Embryonic facial prominence (tissue), 1 donor: ENCODE results near the gene DROSHA.
"Not testable (repeated sequence)": the region's sequence is repeated elsewhere in the genome, so short reads cannot be mapped to it uniquely, and the experiment has no call there.

Source experiments
- DNase-seq: peaks from one replicate; pipeline ENCODE4 v3.0.0-alpha.2; 2016; ENCODE audit errors: extremely low spot score

Gene DROSHA

DNA sequence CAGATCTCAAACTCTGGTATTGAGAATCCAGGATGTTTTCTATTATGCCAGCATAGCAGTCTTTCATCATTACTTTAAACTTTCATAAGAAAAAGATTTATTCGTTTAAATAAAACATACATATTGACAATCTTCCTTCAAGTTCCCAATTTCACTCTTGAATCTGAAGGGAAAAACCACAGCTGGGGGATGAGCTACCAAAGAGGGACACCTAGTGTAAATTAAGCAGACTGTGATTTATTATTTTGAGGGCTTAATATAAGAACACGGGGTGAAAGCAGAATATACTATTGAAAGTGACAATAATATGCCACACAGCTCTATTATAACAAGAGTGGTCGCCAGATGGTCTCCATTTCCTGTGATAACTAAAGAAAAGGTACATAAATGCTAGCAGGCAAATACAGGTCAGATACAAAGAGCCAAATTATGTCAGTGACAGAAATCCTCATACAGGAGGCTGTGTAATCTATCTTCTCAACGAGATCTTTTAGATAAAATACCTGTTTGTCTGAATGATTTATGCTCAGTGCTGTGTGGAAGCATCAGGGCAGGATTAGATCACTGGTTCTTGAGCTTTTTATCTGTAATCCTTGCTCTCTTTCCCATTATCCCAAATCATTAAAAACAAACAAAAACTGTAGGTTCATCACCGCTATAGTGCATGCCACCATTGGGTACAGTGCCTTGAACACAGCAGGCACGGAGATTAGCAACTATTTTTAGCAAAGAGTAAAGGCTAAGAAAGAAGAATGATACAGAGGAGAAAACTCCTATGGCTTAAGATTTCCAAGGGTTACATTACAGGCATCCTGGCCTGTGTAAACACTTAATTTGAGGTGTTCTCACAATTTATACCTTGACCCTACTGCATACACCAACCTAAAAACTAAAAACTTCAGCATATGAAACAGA, 116.6 kb downstream of the DROSHA start:
- DNase-seq = no peak

DNA sequence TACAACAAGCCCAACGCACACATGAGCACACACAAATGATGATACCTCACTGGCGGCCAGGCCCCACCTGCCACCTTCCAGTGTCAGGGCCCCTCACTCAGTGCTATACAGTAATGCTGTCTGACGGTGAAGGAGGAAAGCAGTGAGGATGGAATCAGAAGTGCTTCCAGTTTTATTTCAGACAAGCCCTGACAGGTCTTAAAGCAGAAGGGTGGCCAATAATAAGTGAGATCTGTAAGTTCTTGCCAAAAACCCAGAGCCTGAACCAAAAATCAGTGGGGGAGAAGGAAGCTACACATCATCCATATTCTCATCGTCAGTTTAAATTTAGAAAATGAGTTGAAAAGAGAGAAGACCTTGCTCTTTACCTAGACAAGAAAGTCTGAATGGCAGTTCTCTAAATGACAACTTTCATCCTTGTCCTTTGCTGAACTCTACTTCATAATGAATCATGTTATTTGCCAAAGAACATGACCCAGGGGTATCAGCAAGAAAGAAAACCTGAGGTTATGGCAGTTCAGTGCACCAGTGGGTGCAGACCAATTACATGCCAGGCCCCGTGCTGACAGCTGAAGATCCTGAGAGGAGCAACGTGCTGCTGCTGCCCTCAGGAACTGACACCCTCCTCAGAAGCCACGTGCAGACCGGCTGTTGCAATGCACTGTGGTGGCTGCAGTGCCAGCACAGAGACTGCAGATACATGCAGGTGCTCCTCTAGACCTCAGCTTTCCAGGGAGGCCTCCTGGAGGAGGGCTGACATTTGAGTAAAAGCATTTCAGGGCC, 118.7 kb downstream of the DROSHA start:
- DNase-seq = no peak

DNA sequence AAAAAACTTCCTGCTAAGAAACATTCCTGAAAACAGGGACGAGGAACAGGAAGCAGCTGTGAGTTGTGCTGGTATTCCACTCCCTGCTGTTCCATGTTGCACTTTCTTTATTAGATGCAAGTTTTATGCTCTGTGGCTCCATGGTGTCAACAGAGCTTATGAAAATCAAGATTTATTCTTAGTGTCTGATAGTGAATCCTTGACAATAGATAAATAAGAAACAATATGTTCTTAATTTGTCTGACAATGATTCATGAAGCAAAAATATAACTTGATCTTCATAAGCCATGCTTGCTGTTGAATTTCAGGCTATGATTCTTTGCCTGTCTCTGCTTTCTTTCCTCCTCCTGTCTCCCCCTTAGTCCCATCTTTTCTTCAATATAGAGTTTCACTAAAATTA, 119.6 kb downstream of the DROSHA start:
- no peak for DNase-seq

DNA sequence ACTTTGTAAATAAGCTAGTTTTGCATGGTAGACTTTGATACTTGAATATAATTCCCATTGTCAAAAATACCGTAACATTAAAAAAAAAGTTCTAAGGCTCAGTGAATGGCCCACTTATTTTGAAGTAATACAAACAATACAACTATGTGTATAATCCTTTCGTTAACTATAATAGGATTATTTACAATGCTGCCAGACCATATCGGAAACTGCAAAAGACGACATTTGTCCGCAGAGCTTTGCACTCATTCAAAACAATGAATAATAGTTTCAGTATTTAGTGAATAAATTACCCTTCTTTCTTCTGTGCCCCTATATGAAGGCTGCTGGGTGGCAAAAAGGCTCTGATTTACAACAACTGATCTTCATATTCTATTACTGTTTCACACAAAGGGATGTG, 121.8 kb downstream of the DROSHA start:
- no peak for DNase-seq

DNA sequence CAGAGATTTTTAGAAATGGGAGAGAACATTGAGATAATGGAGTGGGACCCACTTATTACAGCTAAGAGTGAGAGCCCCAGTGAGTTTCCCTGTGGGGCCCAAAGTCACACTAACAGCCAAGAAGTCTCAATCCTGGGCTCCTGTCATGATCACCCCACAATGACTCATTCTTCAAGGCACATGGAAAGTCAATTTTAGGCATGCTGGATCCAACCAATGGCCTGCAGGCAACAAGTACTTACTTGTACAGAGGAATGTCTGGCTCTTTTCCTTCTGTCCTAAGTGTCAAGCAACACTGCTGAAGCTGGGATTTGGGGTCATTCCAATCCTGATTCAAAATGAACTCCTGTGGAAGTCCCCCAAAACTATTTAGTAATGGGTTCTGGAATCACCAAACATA, 123.1 kb downstream of the DROSHA start:
- DNase-seq = no peak

DNA sequence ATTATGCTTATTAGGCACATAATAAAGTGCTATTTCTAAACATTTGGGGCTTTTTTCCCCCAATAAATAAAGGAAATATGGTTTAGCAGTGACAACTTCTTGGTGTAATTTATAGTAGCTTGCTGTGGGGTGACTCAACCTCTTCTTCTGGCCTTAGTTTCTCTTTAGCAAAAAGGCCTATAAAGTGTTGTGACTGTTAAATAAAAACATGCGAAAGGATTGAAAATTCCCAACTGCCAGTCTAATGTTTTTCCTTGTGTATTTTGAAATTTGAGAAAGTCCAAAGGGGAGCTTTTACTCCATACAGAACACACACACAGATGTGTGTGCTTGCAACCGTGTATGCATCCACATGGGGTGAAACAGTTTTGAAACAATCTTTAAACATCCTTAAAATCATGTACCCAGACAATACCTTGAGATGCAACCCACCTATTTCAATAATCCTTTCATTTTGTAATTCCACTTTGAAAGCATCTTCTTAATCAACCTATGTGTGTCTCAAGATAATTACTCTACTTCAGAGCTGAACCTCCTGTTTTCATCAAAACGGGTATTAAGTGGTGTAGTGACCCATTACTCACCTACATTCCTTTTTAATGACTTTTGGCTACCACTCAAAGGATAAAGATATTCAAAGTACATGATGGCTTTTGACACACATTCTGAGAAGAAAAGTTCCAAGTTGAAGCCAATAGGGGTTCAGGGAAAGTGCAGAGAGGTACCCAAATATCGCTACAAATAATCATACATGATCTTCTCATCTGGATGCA, 123.8 kb downstream of the DROSHA start:
- no peak for DNase-seq

DNA sequence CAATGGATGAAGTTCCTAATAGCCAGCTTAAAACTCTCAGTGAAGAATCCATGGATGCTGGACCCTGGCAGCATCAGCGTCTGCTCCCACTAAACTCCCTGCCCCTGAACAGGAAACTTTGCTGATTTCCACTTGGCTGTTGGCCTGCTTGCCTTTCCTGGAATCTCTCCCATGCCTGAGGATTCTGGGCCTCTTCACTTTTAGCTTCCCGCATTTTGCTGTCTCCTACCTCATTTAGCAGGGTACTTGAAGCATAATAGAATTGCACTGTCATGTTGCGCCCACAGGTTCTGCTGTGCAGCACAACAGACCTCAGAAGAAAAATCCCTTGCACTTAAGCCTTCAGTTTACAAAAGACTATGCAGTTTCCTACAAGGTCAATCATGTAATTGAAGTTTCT, 127.6 kb downstream of the DROSHA start:
- DNase-seq = no peak

DNA sequence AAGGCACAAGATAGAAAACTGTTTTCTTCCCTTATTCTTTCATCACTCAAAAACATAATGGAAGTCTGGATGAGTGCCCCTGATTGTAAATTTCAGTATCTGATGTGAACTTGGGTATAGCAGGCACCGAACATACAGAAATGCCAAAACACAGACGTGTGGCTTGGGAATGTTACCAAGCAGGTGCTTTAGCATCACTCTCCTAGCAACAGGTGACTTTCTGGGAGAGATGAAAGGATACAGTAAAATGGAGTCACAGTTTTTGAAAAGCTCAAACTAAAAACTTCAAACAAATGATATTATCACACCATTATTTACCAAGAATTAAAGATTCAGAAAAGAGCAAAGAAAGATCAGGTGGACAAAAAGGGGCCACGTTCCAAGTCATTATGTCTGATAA, 130.2 kb downstream of the DROSHA start:
- no peak for DNase-seq

DNA sequence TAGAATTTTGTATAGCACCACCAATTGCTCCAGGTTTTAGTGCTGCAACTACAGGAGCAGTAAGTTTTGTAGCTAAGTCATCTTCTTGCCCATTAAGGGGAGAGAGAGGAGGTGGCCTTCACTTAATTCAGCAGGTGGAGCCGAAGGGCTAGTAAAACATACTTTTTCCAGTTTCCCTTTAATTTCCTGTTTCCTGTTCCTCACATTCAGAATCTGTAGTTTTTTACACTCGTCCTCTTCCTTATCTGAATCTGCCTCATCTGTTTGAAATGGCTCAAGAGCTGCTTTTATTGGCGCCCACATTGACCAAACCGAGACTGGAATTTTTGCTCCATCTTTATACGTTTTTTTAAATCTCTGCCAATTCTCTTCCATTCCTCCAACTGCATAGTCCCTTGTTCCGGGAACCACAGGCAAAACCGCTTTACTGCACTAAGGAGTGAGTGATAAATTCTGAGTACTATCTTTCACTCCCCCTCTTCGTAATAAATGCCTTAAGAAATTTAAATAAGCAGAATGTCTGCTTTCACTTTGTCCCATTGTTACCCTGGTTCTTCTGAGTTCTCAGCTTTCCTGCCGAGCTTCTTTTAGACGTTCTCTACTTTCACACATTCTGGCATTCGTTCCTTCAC, 133.9 kb downstream of the DROSHA start:
- no peak for DNase-seq

DNA sequence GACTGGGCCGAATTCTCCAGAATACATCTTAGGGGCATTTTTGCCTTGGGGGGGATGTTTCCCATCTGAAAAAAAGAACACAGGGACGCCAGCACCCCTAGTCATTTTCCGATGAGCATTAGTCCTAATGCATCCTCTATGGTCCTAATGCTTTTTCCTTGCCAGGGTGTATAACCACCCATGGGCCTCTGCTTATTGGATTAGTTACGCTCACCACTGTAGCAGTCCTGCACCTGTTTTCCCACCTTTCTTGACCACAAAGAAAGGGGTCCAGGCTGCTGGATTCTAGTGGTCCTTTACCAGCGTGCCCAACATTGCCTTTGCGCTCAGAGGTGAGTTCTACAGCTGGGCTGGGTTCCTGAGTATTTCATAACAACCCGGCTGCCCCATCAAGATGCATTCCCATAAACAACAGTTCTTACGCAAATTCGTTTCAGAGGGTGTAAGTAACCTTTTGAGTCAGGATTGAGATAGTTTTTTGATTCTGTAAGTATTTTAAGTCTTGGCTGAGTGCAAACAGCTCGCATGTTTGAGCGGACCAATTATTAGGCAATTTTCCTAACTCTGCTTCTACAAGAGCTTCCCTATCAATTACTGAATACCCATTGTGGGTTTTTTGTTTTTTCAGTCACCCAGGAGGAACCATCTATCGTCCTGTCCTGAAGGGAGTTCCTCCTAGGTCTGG, 135.1 kb downstream of the DROSHA start:
- DNase-seq = no peak

DNA sequence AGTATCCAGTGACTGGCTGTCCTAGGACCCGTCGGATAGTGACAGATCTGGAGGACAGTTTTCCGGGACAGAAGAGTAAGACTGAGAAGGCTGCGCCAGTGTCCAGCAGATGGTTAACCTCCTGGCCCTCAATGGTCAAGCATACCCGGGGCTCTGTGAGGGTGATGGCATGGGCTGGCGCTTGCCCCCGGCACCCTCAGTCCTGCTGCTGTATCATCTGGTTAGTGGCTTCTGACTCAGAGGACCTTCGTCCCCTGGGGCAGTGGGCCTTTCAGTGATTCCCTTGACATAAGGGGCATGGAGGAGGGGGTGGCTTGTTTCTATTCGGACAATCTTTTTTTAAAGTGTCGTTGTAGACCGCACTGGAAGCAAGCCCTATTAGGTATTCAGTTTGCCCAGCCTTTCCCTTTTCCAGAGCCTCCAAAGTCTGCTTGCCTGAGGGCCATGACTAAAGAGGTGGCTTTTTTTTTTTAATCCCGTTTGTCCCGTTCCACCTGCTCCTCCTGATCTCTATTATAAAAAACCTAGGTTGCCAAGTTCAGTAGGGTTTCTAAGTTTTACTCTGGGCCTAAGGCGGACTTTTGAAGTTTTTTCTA, 136.3 kb downstream of the DROSHA start:
- not testable (repeated sequence) for DNase-seq

DNA sequence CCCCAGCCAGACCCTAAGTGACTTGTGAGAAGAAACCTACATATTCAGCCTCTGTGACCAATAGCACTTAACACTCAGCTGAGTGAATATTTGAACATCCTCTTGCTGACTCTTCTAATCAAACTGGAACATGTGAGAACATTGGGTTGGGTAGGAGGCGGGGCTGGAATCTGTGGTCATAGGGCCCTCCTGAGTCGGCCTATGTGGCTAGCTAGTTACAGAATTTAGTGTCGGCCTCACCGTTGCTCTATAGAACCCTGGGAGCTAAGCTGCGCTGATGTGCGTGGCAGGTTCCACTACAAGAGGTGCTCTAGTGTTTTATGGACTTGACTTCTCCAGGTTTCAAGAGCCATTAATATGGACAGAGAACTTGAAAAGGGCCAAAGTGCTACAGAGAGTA, 138.8 kb downstream of the DROSHA start:
- DNase-seq = no peak

DNA sequence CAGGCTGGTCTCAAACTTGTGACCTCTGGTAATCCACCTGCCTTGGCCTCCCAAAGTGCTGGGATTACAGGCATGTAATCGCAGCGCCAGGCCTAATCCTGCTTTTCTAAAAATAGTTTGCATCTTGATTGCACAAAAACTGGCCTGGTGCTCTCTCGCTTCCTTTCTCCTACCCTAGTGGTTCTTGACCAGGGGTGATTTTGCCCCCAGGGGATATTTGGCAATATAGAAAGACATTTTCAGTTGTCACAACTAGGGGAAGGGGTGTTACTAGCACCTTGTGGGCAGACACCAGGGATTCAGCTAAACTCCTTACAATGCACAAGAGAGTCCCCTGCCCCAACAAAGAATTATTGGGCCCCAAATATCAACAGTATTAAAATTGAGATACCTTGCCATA, 139.8 kb downstream of the DROSHA start:
- no peak for DNase-seq

DNA sequence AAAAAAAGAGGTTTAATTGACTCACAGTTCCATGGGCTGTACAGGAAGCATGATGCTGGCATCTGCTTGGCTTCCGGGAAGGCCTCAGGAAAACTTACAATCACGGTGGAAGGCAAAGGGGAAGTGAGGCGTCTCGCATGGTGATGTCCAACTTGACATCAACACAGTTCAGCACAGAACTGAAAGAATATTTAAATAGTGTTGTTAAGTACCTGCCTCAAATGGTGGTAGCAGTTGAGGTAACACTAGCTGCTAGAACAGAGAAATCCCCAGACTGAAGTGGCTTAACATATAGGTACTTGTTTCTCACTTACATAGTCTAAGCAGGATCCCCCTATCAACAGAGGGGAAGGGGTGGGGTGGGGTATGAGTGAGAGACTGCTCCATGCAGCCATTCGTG, 141.6 kb downstream of the DROSHA start:
- no peak for DNase-seq

DNA sequence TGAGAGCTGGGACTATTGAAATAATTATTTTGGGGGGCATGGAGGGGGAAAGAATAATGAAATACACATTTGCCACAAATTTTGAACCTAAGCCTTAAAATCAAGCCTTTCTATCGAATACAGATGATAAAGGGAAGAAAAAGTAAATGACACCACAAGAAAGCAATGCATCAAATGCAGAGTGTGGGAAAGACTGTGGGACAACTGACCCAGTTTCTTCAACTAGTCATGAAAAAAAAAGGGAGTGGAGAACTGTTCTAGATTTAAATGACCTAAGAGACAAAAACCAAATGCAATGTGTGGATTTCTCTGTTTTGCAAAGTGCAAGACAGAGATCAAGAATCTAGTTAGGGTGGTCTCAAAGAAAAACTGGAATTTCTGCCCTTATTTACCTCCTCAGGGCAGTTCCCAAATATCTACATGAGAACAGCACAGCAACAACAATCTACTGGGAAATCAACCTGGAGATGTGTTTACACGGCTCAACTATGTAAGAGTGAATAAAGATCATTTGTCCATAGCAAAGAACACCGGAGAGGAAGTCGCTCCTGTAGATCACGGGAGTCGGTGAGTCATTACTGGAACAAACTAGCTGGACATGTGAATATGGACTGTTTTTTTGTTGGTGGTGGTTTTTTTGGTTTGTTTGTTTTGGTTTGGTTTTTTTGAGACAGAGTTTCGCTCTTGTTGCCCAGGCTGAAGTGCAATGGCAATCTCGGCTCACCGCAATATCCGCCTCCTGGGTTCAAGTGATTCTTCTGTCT, 145.9 kb downstream of the DROSHA start:
- no peak for DNase-seq

DNA sequence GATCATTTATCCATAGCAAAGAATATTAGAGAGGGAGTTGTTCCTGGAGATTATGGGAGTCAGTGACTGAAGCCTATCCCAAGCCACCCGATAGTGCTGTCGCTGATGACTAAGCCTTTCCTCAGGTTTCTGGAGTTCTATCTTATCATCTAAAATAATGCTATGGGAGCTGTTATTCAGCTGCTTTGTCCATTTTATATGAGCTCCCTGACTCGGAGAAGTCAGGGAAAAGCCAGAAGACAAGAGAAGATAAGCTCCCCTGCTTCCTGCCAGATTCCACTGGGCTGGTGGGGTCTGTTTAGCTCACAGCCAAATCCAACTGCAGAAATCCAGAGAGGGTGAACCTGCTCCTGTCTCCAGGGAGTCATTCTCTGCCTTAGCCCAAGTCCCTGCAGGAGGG, 148.2 kb downstream of the DROSHA start:
- no peak for DNase-seq

DNA sequence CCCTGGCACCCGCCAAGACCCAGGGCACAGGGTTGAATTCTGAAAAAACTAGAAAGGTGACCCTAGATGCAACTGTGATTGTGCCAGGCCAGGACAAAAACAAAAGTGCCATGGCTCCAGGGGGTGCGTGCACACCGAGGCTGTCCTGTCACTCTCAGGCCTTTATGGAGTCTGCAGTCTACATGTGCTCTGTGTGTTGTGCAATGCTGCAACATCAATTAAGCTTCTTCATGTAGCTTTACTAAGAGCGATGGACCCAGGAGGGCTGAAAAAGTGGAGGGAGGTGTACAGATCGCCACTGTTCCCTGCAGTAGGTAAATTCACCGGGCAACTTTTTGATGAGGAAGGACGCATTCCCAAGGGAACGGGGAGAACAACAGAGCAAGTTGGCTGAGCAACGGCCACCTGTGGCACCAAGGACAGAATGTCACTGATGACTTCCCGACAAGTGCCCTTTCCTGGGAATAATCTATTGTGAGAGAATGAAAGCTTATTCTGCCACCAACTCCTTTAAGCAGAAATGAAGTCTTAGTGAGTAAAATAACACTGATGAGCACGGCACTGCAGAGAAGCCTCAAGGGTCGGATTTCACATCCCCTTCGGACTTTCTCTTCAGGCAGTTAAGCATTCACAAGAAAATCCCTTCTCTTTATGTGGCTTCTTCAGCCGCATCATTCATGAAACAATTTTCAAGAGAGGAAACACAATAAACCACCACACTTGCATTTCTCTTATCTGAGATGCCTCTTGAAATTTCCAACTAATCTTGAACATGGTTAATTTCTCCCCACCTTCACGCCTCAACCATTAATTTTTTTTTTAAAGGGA, 149.6 kb downstream of the DROSHA start:
- DNase-seq = no peak

DNA sequence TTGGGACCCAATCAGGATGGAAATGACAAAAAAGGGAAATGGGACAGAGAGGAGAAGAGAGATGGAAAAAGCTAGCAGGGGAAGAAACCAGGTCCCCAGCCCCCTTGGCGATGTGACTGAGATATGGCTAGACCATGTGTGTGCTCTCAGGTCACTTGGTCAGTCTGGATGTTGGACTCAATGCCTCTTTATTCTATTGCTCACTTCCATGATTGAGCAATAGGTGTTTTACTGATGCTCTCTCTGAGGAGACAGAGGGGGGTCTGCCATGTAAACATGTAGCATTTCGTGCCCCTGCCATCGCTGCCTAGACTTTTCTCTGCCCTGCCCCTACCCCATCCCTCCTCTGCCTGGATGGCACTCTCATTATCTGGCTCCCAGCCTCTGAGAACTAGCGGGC, 150.6 kb downstream of the DROSHA start:
- no peak for DNase-seq

DNA sequence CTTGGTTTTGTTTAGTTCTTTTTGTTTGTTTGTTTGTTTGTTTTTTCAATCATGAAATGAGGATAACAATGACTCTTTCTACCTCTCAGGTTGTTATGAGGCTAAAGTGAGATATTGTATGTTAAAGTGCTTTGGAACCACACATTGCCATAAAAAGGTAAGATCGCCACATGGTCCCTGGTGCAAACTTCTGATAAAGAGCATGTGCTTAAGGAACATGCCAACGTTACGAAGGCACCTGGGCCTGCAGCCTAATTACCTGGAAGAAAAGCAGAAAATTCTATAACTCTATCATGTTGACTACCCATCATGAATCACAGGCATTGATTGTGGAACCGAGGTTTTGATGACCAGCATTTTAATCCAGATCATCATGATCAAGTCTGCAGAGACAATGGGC, 151.8 kb downstream of the DROSHA start:
- DNase-seq = no peak
